H1 (cell line): ENCODE data around the gene HS2ST1. TPM values are rescaled to one million over a fixed set of nuclear protein-coding genes. Genes with fewer than 3 reads are reported as not detected.

Experiments used
- ATF2 ChIP-seq: IDR thresholded peaks from 2 replicates; pipeline ENCODE4 v1.6.1; 2012; ENCODE audit warnings: low read length, inconsistent platforms
- CHD1 ChIP-seq: IDR thresholded peaks from 2 replicates; pipeline ENCODE4 v1.6.1; 2012; ENCODE audit warnings: low read depth, low read length, improper control_type of control experiment
- CHD2 ChIP-seq: IDR thresholded peaks from 2 replicates; pipeline ENCODE4 v1.6.1; 2012; ENCODE audit warnings: low read length, improper control_type of control experiment
- HDAC2 ChIP-seq, 2 experiments: fragments of 300-600 bp in 1 of 2; sonication (generic) in 1 of 2; IDR thresholded peaks; 2 replicates each; pipeline ENCODE4 v1.6.1; 2011 to 2012; ENCODE audit warnings: low read depth in 2 of 2, low read length in 2 of 2, mild to moderate bottlenecking in 2 of 2, moderate library complexity in 2 of 2, borderline replicate concordance in 1 of 2, inconsistent platforms in 1 of 2
- KDM1A ChIP-seq: fragments of 200-600, 300-600 bp; sonication (generic); IDR thresholded peaks from 2 replicates; pipeline ENCODE4 v1.7.1; 2016; ENCODE audit warnings: mild to moderate bottlenecking, low read length, borderline replicate concordance
- NANOG ChIP-seq: IDR thresholded peaks from 2 replicates; pipeline ENCODE4 v1.6.1; 2011; ENCODE audit warnings: low read length, low read depth, mild to moderate bottlenecking, inconsistent platforms; ENCODE audit not compliant: insufficient read depth, poor library complexity, severe bottlenecking
- POU5F1 ChIP-seq: IDR thresholded peaks from 2 replicates; pipeline ENCODE4 v1.6.1; 2011; ENCODE audit warnings: low read depth, mild to moderate bottlenecking, low read length, moderate library complexity
- SP1 ChIP-seq: IDR thresholded peaks from 2 replicates; pipeline ENCODE4 v1.6.1; 2011; ENCODE audit warnings: low read depth, low read length
- SP2 ChIP-seq: IDR thresholded peaks from 2 replicates; pipeline ENCODE4 v1.6.1; 2012; ENCODE audit warnings: mild to moderate bottlenecking, low read length, inconsistent platforms
- polyA plus RNA-seq, 7 experiments: library from polyadenylated mRNA; depleted of rRNA in 3 of 7; stranded (reverse) in 5 of 7; unstranded in 2 of 7; fragments of >200 nt in 5 of 7; fragments of 200-250 nt in 2 of 7; gene quantifications; 1 replicate in 5 of 7; 2 replicates in 1 of 7; 4 replicates in 1 of 7; pipeline versions ENCODE4 v1.2.1 to v1.2.3, GENCODE V29; 2011 to 2013; ENCODE audit warnings: missing spikeins in 2 of 7, mixed read lengths in 2 of 7
- total RNA-seq: library from RNA; stranded (reverse); fragmentation: NEBNext Ultra II Directional; extraction: Animal tissue kit (Norgen Biotek cat#: 25700); gene quantifications from 2 replicates; pipeline ENCODE4 v1.2.1, GENCODE V29; 2021
- TF ChIP-seq, protein P1 (sequence below): fragments of 300-600 bp; sonication (generic); IDR thresholded peaks from 2 replicates; pipeline ENCODE4 v1.7.1; 2012; ENCODE audit warnings: low read length, moderate library complexity, mild to moderate bottlenecking, inconsistent platforms; ENCODE audit not compliant: insufficient replicate concordance

The HS2ST1 gene
- total and polyA plus RNA-seq, 2 of the 8 experiments (the other 6 are each of a cell fraction or from before 2014, with no cell fraction given) = 5.2 to 28.3 TPM

GRCh38 chr1:87053446-87053845 is 139.0 kb downstream of the HS2ST1 start (continued):
- TF ChIP-seq, protein P1, sequence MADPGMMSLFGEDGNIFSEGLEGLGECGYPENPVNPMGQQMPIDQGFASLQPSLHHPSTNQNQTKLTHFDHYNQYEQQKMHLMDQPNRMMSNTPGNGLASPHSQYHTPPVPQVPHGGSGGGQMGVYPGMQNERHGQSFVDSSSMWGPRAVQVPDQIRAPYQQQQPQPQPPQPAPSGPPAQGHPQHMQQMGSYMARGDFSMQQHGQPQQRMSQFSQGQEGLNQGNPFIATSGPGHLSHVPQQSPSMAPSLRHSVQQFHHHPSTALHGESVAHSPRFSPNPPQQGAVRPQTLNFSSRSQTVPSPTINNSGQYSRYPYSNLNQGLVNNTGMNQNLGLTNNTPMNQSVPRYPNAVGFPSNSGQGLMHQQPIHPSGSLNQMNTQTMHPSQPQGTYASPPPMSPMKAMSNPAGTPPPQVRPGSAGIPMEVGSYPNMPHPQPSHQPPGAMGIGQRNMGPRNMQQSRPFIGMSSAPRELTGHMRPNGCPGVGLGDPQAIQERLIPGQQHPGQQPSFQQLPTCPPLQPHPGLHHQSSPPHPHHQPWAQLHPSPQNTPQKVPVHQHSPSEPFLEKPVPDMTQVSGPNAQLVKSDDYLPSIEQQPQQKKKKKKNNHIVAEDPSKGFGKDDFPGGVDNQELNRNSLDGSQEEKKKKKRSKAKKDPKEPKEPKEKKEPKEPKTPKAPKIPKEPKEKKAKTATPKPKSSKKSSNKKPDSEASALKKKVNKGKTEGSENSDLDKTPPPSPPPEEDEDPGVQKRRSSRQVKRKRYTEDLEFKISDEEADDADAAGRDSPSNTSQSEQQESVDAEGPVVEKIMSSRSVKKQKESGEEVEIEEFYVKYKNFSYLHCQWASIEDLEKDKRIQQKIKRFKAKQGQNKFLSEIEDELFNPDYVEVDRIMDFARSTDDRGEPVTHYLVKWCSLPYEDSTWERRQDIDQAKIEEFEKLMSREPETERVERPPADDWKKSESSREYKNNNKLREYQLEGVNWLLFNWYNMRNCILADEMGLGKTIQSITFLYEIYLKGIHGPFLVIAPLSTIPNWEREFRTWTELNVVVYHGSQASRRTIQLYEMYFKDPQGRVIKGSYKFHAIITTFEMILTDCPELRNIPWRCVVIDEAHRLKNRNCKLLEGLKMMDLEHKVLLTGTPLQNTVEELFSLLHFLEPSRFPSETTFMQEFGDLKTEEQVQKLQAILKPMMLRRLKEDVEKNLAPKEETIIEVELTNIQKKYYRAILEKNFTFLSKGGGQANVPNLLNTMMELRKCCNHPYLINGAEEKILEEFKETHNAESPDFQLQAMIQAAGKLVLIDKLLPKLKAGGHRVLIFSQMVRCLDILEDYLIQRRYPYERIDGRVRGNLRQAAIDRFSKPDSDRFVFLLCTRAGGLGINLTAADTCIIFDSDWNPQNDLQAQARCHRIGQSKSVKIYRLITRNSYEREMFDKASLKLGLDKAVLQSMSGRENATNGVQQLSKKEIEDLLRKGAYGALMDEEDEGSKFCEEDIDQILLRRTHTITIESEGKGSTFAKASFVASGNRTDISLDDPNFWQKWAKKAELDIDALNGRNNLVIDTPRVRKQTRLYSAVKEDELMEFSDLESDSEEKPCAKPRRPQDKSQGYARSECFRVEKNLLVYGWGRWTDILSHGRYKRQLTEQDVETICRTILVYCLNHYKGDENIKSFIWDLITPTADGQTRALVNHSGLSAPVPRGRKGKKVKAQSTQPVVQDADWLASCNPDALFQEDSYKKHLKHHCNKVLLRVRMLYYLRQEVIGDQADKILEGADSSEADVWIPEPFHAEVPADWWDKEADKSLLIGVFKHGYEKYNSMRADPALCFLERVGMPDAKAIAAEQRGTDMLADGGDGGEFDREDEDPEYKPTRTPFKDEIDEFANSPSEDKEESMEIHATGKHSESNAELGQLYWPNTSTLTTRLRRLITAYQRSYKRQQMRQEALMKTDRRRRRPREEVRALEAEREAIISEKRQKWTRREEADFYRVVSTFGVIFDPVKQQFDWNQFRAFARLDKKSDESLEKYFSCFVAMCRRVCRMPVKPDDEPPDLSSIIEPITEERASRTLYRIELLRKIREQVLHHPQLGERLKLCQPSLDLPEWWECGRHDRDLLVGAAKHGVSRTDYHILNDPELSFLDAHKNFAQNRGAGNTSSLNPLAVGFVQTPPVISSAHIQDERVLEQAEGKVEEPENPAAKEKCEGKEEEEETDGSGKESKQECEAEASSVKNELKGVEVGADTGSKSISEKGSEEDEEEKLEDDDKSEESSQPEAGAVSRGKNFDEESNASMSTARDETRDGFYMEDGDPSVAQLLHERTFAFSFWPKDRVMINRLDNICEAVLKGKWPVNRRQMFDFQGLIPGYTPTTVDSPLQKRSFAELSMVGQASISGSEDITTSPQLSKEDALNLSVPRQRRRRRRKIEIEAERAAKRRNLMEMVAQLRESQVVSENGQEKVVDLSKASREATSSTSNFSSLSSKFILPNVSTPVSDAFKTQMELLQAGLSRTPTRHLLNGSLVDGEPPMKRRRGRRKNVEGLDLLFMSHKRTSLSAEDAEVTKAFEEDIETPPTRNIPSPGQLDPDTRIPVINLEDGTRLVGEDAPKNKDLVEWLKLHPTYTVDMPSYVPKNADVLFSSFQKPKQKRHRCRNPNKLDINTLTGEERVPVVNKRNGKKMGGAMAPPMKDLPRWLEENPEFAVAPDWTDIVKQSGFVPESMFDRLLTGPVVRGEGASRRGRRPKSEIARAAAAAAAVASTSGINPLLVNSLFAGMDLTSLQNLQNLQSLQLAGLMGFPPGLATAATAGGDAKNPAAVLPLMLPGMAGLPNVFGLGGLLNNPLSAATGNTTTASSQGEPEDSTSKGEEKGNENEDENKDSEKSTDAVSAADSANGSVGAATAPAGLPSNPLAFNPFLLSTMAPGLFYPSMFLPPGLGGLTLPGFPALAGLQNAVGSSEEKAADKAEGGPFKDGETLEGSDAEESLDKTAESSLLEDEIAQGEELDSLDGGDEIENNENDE = no peak
- no peak for TF ChIP-seq CHD2
- no peak for TF ChIP-seq HDAC2 (IDR thresholded peaks at IDR 0.05; ENCODE audit: borderline replicate concordance in 1 of 2, low read depth in 2 of 2, low read length in 2 of 2)
- TF ChIP-seq KDM1A = no peak
- no peak for TF ChIP-seq SP1
- no peak for TF ChIP-seq POU5F1
- TF ChIP-seq ATF2 = no peak
- TF ChIP-seq SP2 = no peak
- no peak for TF ChIP-seq NANOG
- no peak for TF ChIP-seq CHD1
